ENCODE measurements around the gene TARP.
A peak's percentile ranks its signal among the peaks of the same experiment; 100 is the strongest.
"Not testable (repeated sequence)": the region's sequence is repeated elsewhere in the genome, so short reads cannot be mapped to it uniquely, and the experiment has no call there.

Gene TARP

GRCh38 chr7:38269704-38270346, 3.6 kb downstream of the TARP start:
- DNase-seq; CTCF ChIA-PET; POLR2A ChIA-PET; H3K4me1 Mint-ChIP-seq; H3K27me3 Mint-ChIP-seq; H3K9me3 Mint-ChIP-seq; H3K4me3 Mint-ChIP-seq; H3K27ac Mint-ChIP-seq; H3K36me3 Mint-ChIP-seq (ENCODE audit: low read depth): not testable (repeated sequence)

GRCh38 chr7:38265958-38266357, 7.5 kb downstream of the TARP start:
- POLR2A ChIA-PET; DNase-seq; H3K9me3 Mint-ChIP-seq; H3K27me3 Mint-ChIP-seq; H3K36me3 Mint-ChIP-seq (ENCODE audit: low read depth); H3K27ac Mint-ChIP-seq; H3K4me3 Mint-ChIP-seq; H3K4me1 Mint-ChIP-seq; CTCF ChIA-PET: not testable (repeated sequence)

GRCh38 chr7:38264602-38265001, 8.8 kb downstream of the TARP start:
- H3K4me3 Mint-ChIP-seq = peak overlapping the region; percentile 32
- H3K36me3 Mint-ChIP-seq (ENCODE audit: low read depth); H3K9me3 Mint-ChIP-seq; CTCF ChIA-PET; H3K4me1 Mint-ChIP-seq; POLR2A ChIA-PET; H3K27ac Mint-ChIP-seq; DNase-seq; H3K27me3 Mint-ChIP-seq: not testable (repeated sequence)

- CTCF ChIA-PET; H3K27me3 Mint-ChIP-seq; H3K4me3 Mint-ChIP-seq; H3K9me3 Mint-ChIP-seq; H3K27ac Mint-ChIP-seq; DNase-seq; POLR2A ChIA-PET; H3K36me3 Mint-ChIP-seq (ENCODE audit: low read depth); H3K4me1 Mint-ChIP-seq: not testable (repeated sequence)
Observed at GRCh38 chr7:38263274-38263673, 10.2 kb downstream of the TARP start.

- no peaks in the 10 kb centered on the region for H3K27me3 Mint-ChIP-seq
- POLR2A ChIA-PET = no interaction called here
- no peak overlapping the region for H3K4me3 Mint-ChIP-seq
- H3K9me3 Mint-ChIP-seq = no peaks in the 10 kb centered on the region
- no peak for DNase-seq
- no peak overlapping the region for H3K27ac Mint-ChIP-seq
- peaks cover 6% of the 10 kb centered on the region for H3K36me3 Mint-ChIP-seq (ENCODE audit: low read depth)
- H3K4me1 Mint-ChIP-seq = peaks cover 6% of the 10 kb centered on the region
- CTCF ChIA-PET = no interaction called here
Observed at GRCh38 chr7:38262545-38262944, 10.9 kb downstream of the TARP start.

- POLR2A ChIA-PET; H3K27me3 Mint-ChIP-seq; DNase-seq; CTCF ChIA-PET; H3K4me1 Mint-ChIP-seq; H3K4me3 Mint-ChIP-seq; H3K36me3 Mint-ChIP-seq (ENCODE audit: low read depth); H3K9me3 Mint-ChIP-seq; H3K27ac Mint-ChIP-seq: not testable (repeated sequence)
Observed at GRCh38 chr7:38262026-38262425, 11.4 kb downstream of the TARP start.

- H3K4me3 Mint-ChIP-seq; CTCF ChIA-PET; H3K9me3 Mint-ChIP-seq; H3K4me1 Mint-ChIP-seq; DNase-seq; H3K36me3 Mint-ChIP-seq (ENCODE audit: low read depth); POLR2A ChIA-PET; H3K27me3 Mint-ChIP-seq: not testable (repeated sequence)
- H3K27ac Mint-ChIP-seq = peak overlapping the region; percentile 31
Observed at GRCh38 chr7:38261601-38262000, 11.8 kb downstream of the TARP start.

GRCh38 chr7:38259157-38259556, 14.3 kb downstream of the TARP start:
- DNase-seq; POLR2A ChIA-PET; H3K9me3 Mint-ChIP-seq; H3K4me3 Mint-ChIP-seq; H3K36me3 Mint-ChIP-seq (ENCODE audit: low read depth); H3K4me1 Mint-ChIP-seq; H3K27me3 Mint-ChIP-seq; H3K27ac Mint-ChIP-seq; CTCF ChIA-PET: not testable (repeated sequence)

- no peak overlapping the region for H3K4me3 Mint-ChIP-seq
- ChIA-PET POLR2A (no interaction called here), CTCF (no interaction called here)
- H3K9me3 Mint-ChIP-seq = no peaks in the 10 kb centered on the region
- no peak overlapping the region for H3K27ac Mint-ChIP-seq
- no peak for DNase-seq
- no peaks in the 10 kb centered on the region for H3K4me1 Mint-ChIP-seq
- H3K36me3 Mint-ChIP-seq (ENCODE audit: low read depth) = no peaks in the 10 kb centered on the region
- H3K27me3 Mint-ChIP-seq = peaks cover 3% of the 10 kb centered on the region
Observed at GRCh38 chr7:38257350-38257677, 16.1 kb downstream of the TARP start.

GRCh38 chr7:38249849-38250248, 23.6 kb downstream of the TARP start:
- CTCF ChIA-PET, POLR2A ChIA-PET, H3K9me3 Mint-ChIP-seq, H3K27me3 Mint-ChIP-seq, DNase-seq, H3K4me1 Mint-ChIP-seq, H3K27ac Mint-ChIP-seq: not testable (repeated sequence)
- Mint-ChIP-seq H3K36me3 (ENCODE audit: low read depth) (peaks cover 13% of the 10 kb centered on the region), H3K4me3 (peak overlapping the region; percentile 19)

GRCh38 chr7:38248069-38248567, 25.3 kb downstream of the TARP start:
- peaks cover 14% of the 10 kb centered on the region for H3K36me3 Mint-ChIP-seq (ENCODE audit: low read depth)

GRCh38 chr7:38245409-38245977, 27.9 kb downstream of the TARP start:
- no peak for DNase-seq
- no peaks in the 10 kb centered on the region for H3K9me3 Mint-ChIP-seq
- no peak overlapping the region for H3K27ac Mint-ChIP-seq
- no peak overlapping the region for H3K4me3 Mint-ChIP-seq
- H3K27me3 Mint-ChIP-seq = no peaks in the 10 kb centered on the region
- peaks cover 10% of the 10 kb centered on the region for H3K4me1 Mint-ChIP-seq
- ChIA-PET CTCF (interaction anchor here (0.5 to 1.2 kb wide), 2 partner anchors 19 to 30 kb away, joined by 3 read pairs; no protein-coding TSS in a partner anchor), POLR2A (no interaction called here)
- H3K36me3 Mint-ChIP-seq (ENCODE audit: low read depth) = peaks cover 17% of the 10 kb centered on the region

More at GRCh38 chr7:38248069-38248567, 25.3 kb downstream of the TARP start:
- DNase-seq = no peak
- Mint-ChIP-seq H3K4me3 (no peak overlapping the region), H3K27me3 (peaks cover 3% of the 10 kb centered on the region), H3K27ac (no peak overlapping the region), H3K4me1 (peaks cover 10% of the 10 kb centered on the region), H3K9me3 (no peaks in the 10 kb centered on the region)
- CTCF ChIA-PET = no interaction called here
- POLR2A ChIA-PET = no interaction called here

- Mint-ChIP-seq H3K9me3 (no peaks in the 10 kb centered on the region), H3K27ac (no peak overlapping the region), H3K4me3 (no peak overlapping the region), H3K36me3 (ENCODE audit: low read depth) (peaks cover 17% of the 10 kb centered on the region), H3K4me1 (peaks cover 10% of the 10 kb centered on the region), H3K27me3 (no peaks in the 10 kb centered on the region)
- ChIA-PET POLR2A (no interaction called here), CTCF (no interaction called here)
- DNase-seq = no peak
Observed at GRCh38 chr7:38244516-38244915, 28.9 kb downstream of the TARP start.

GRCh38 chr7:38243345-38243744, 30.1 kb downstream of the TARP start:
- H3K27ac Mint-ChIP-seq, H3K4me3 Mint-ChIP-seq, DNase-seq, POLR2A ChIA-PET, H3K9me3 Mint-ChIP-seq, H3K27me3 Mint-ChIP-seq: not testable (repeated sequence)
- CTCF ChIA-PET = interaction anchor here (1.6 kb wide), 1 partner anchor 27 kb away, joined by 5 read pairs; no protein-coding TSS in a partner anchor
- Mint-ChIP-seq H3K36me3 (ENCODE audit: low read depth) (peaks cover 16% of the 10 kb centered on the region), H3K4me1 (peaks cover 11% of the 10 kb centered on the region)
